ENCODE data around the gene STRIP2. TPM values are rescaled to one million over a fixed set of nuclear protein-coding genes. Genes with fewer than 3 reads are reported as not detected.
"Not testable (repeated sequence)": the region's sequence is repeated elsewhere in the genome, so short reads cannot be mapped to it uniquely, and the experiment has no call there.

STRIP2 gene
- total RNA-seq, 2 experiments from 2014 or later, result 2.1 to 4.3 TPM

- Histone ChIP-seq H3K4me2 (ENCODE audit: low read length) (no peak overlapping the region), H3K79me2 (ENCODE audit: insufficient read depth, low read depth, low read length) (no peaks in the 10 kb centered on the region), H3K4me3 (ENCODE audit: low read depth, low read length, poor library complexity, severe bottlenecking) (no peak overlapping the region), H3K36me3 (ENCODE audit: insufficient read depth, low read length) (no peaks in the 10 kb centered on the region), H3K9me3 (ENCODE audit: low read length) (no peaks in the 10 kb centered on the region), H4K20me1 (ENCODE audit: insufficient read depth, low read length) (no peaks in the 10 kb centered on the region), H3K4me1 (ENCODE audit: insufficient read depth, low read length, poor library complexity, severe bottlenecking) (no peaks in the 10 kb centered on the region), H3K27ac (ENCODE audit: low read depth, low read length, poor library complexity, severe bottlenecking) (no peak overlapping the region), H2AFZ (ENCODE audit: low read length) (no peak overlapping the region), H3K9me2 (ENCODE audit: insufficient read depth, low read length) (no peaks in the 10 kb centered on the region)
- TF ChIP-seq EZH2phosphoT487 (IDR thresholded peaks at IDR 0.05; ENCODE audit: borderline replicate concordance, low read depth, low read length) (no peak), CTCF (conservative IDR thresholded peaks at IDR 0.05; ENCODE audit: low read length) (no peak)
- intact Hi-C loops (cut with micrococcal nuclease; ENCODE audit: unreplicated experiment), result no loop called here
- ChIA-PET CTCF (ENCODE audit: unreplicated experiment) (no interaction called here), POLR2A (no interaction called here)
- DNase-seq (ENCODE audit: low spot score), result no peak
- BruUV-seq (replicated peaks), result no TSS peak
Measured at GRCh38 chr7:129405527-129405926, 28.7 kb upstream of the STRIP2 start.

GRCh38 chr7:129410238-129410637 lies 24.0 kb upstream of the STRIP2 start:
- not testable (repeated sequence) for BruUV-seq (replicated peaks)
- POLR2A ChIA-PET, result interaction anchor here (0.7 kb wide), 1 partner anchor 14 kb away, joined by 3 read pairs; no protein-coding TSS in a partner anchor

GRCh38 chr7:129412501-129412900 lies 21.7 kb upstream of the STRIP2 start:
- H4K20me1 ChIP-seq (ENCODE audit: insufficient read depth, low read length), result no peaks in the 10 kb centered on the region
- no peaks in the 10 kb centered on the region for H3K4me1 ChIP-seq (ENCODE audit: insufficient read depth, low read length, poor library complexity, severe bottlenecking)
- no peak overlapping the region for H3K27ac ChIP-seq (ENCODE audit: low read depth, low read length, poor library complexity, severe bottlenecking)
- H3K4me2 ChIP-seq (ENCODE audit: low read length), result no peak overlapping the region
- H3K9me3 ChIP-seq (ENCODE audit: low read length), result no peaks in the 10 kb centered on the region
- no peak overlapping the region for H3K4me3 ChIP-seq (ENCODE audit: low read depth, low read length, poor library complexity, severe bottlenecking)
- intact Hi-C loops (cut with micrococcal nuclease; ENCODE audit: unreplicated experiment), result no loop called here
- CTCF ChIA-PET (ENCODE audit: unreplicated experiment), result no interaction called here
- no peak for DNase-seq (ENCODE audit: low spot score)
- BruUV-seq (replicated peaks), result no TSS peak
- H3K36me3 ChIP-seq (ENCODE audit: insufficient read depth, low read length), result no peaks in the 10 kb centered on the region
- no peaks in the 10 kb centered on the region for H3K9me2 ChIP-seq (ENCODE audit: insufficient read depth, low read length)
- POLR2A ChIA-PET, result interaction anchor here (0.7 kb wide), 3 partner anchors 55 to 657 kb away, joined by 3 to 5 read pairs (median 4); no protein-coding TSS in a partner anchor
- H3K79me2 ChIP-seq (ENCODE audit: insufficient read depth, low read depth, low read length), result no peaks in the 10 kb centered on the region
- H2AFZ ChIP-seq (ENCODE audit: low read length), result no peak overlapping the region
- no peak for TF ChIP-seq EZH2phosphoT487 (IDR thresholded peaks at IDR 0.05; ENCODE audit: borderline replicate concordance, low read depth, low read length)
- TF ChIP-seq CTCF (conservative IDR thresholded peaks at IDR 0.05; ENCODE audit: low read length), result no peak

More at GRCh38 chr7:129410238-129410637, 24.0 kb upstream of the STRIP2 start:
- H4K20me1 ChIP-seq (ENCODE audit: insufficient read depth, low read length); DNase-seq (ENCODE audit: low spot score); H3K9me2 ChIP-seq (ENCODE audit: insufficient read depth, low read length); H3K4me3 ChIP-seq (ENCODE audit: low read depth, low read length, poor library complexity, severe bottlenecking); intact Hi-C loops (cut with micrococcal nuclease; ENCODE audit: unreplicated experiment); H3K27ac ChIP-seq (ENCODE audit: low read depth, low read length, poor library complexity, severe bottlenecking); H3K4me2 ChIP-seq (ENCODE audit: low read length); H3K9me3 ChIP-seq (ENCODE audit: low read length); CTCF ChIA-PET (ENCODE audit: unreplicated experiment); H3K79me2 ChIP-seq (ENCODE audit: insufficient read depth, low read depth, low read length); H3K4me1 ChIP-seq (ENCODE audit: insufficient read depth, low read length, poor library complexity, severe bottlenecking); H3K36me3 ChIP-seq (ENCODE audit: insufficient read depth, low read length); H2AFZ ChIP-seq (ENCODE audit: low read length): not testable (repeated sequence)

All from OCI-LY7 (cell line).